Activated CD8-positive, alpha-beta T cell treated with anti-CD3 and anti-CD28 coated beads for 36 hours (primary cell): Measurements from ENCODE around the gene MRPL28. TPM values are rescaled to one million over a fixed set of nuclear protein-coding genes. Genes with fewer than 3 reads are reported as not detected.
"Not testable (repeated sequence)": the region's sequence is repeated elsewhere in the genome, so short reads cannot be mapped to it uniquely, and the experiment has no call there.

Source experiments
- ATAC-seq: fragments of 200-7000 bp; cut with Tn5 transposase; one replicate; pipeline ENCODE4 v1.10.0; 2021; ENCODE audit warnings: mild to moderate bottlenecking, moderate library complexity
- CTCF ChIA-PET: fragments of 350-600 bp; sonication (Branson Sonifier 250); formaldehyde crosslinking; loops from one replicate; lab custom pipeline; 2021; ENCODE audit warnings: antibody characterized with exemption; lab: Charles Lee
- POLR2A ChIA-PET: fragments of 350-600 bp; sonication (Branson Sonifier 250); formaldehyde crosslinking; loops from one replicate; lab custom pipeline; 2021; ENCODE audit warnings: antibody characterized with exemption; lab: Charles Lee
- DNase-seq: peaks from one replicate; pipeline ENCODE4 v3.0.0-alpha.2; 2020
- H3K27ac Mint-ChIP-seq: one replicate; pipeline ENCODE4 v1.8.0; 2021; ENCODE audit warnings: mild to moderate bottlenecking, mixed read lengths
- H3K27me3 Mint-ChIP-seq: one replicate; pipeline ENCODE4 v1.8.0; 2021; ENCODE audit warnings: mixed read lengths
- H3K36me3 Mint-ChIP-seq: one replicate; pipeline ENCODE4 v1.8.0; 2021; ENCODE audit warnings: low read depth, mixed read lengths
- H3K4me1 Mint-ChIP-seq: one replicate; pipeline ENCODE4 v1.8.0; 2021; ENCODE audit warnings: low read depth, mixed read lengths
- H3K4me3 Mint-ChIP-seq: one replicate; pipeline ENCODE4 v1.8.0; 2021; ENCODE audit warnings: mild to moderate bottlenecking, moderate library complexity, mixed read lengths
- H3K9me3 Mint-ChIP-seq: one replicate; pipeline ENCODE4 v1.8.0; 2021; ENCODE audit warnings: mixed read lengths
- CTCF ChIP-seq: fragments of 200-600 bp; IDR thresholded peaks from one replicate; pipeline ENCODE4 v1.8.0; 2022; ENCODE audit warnings: antibody characterized with exemption, mild to moderate bottlenecking
- intact Hi-C: fragments of 100-400 bp; cut with micrococcal nuclease; formaldehyde crosslinking; loops from one replicate; pipeline ENCODE4 v1.10.0; 2022
- total RNA-seq, 2 experiments: library from RNA; stranded (reverse); gene quantifications; one replicate each; pipeline ENCODE4 v1.2.3, GENCODE V29; 2021

The MRPL28 gene
- total RNA-seq, 2 experiments from 2014 or later, result 95.0 to 98.2 TPM

GRCh38 chr16:350203-350602 lies 20.1 kb downstream of the MRPL28 start:
- Mint-ChIP-seq H3K27ac (no peak overlapping the region), H3K4me1 (peaks cover 68% of the 10 kb centered on the region), H3K9me3 (no peaks in the 10 kb centered on the region), H3K4me3 (peak overlapping the region; percentile 80), H3K36me3 (peaks cover 28% of the 10 kb centered on the region), H3K27me3 (no peaks in the 10 kb centered on the region)
- ATAC-seq (no peak), DNase-seq (no peak)
- ChIA-PET CTCF (interaction anchor here (1.0 to 1.3 kb wide), 5 partner anchors 12 to 243 kb away, joined by 3 to 4 read pairs (median 3); no protein-coding TSS in a partner anchor), POLR2A (interaction anchor here (0.8 to 2.4 kb wide), 4 partner anchors 12 to 115 kb away, joined by 3 to 6 read pairs (median 4); partner anchors contain the start of gene FAM234A)
- intact Hi-C loops, result loop anchor here (10.0 kb wide), 1 partner anchor 115 kb away; the partner anchor contains the start of gene FAM234A
- TF ChIP-seq CTCF, result no peak

GRCh38 chr16:349211-349610 lies 21.1 kb downstream of the MRPL28 start:
- intact Hi-C loops, result no loop called here
- peaks cover 35% of the 10 kb centered on the region for H3K36me3 Mint-ChIP-seq
- ChIA-PET POLR2A (interaction anchor here (0.9 to 2.1 kb wide), 3 partner anchors 9 to 121 kb away, joined by 3 to 7 read pairs (median 4); partner anchors contain the start of gene FAM234A), CTCF (interaction anchor here (1.0 to 1.3 kb wide), 4 partner anchors 13 to 242 kb away, joined by 3 to 4 read pairs (median 4); no protein-coding TSS in a partner anchor)
- no peak for ATAC-seq
- peaks cover 69% of the 10 kb centered on the region for H3K4me1 Mint-ChIP-seq
- H3K4me3 Mint-ChIP-seq, result peak overlapping the region; percentile 32
- H3K9me3 Mint-ChIP-seq, result no peaks in the 10 kb centered on the region
- H3K27me3 Mint-ChIP-seq, result no peaks in the 10 kb centered on the region
- TF ChIP-seq CTCF, result no peak
- DNase-seq, result peak; percentile 44
- peak overlapping the region; percentile 45 for H3K27ac Mint-ChIP-seq

- ATAC-seq, DNase-seq, H3K27ac Mint-ChIP-seq, intact Hi-C loops, H3K4me3 Mint-ChIP-seq, H3K27me3 Mint-ChIP-seq, H3K9me3 Mint-ChIP-seq: not testable (repeated sequence)
- H3K36me3 Mint-ChIP-seq, result peaks cover 35% of the 10 kb centered on the region
- ChIA-PET POLR2A (interaction anchor here (0.9 to 2.1 kb wide), 3 partner anchors 8 to 113 kb away, joined by 3 to 7 read pairs (median 4); partner anchors contain the start of gene FAM234A), CTCF (interaction anchor here (1.2 kb wide), 1 partner anchor 211 kb away, joined by 4 read pairs; no protein-coding TSS in a partner anchor)
- peaks cover 67% of the 10 kb centered on the region for H3K4me1 Mint-ChIP-seq
These were observed 21.8 kb downstream of the MRPL28 start for GRCh38 chr16:348495-348894.

- POLR2A ChIA-PET, result interaction anchor here (1.0 kb wide), 1 partner anchor 132 kb away, joined by 3 read pairs; no protein-coding TSS in a partner anchor
These were observed 23.1 kb downstream of the MRPL28 start for GRCh38 chr16:347203-347602.

GRCh38 chr16:346587-346986 lies 23.8 kb downstream of the MRPL28 start:
- H3K4me1 Mint-ChIP-seq, result peaks cover 83% of the 10 kb centered on the region
- ChIA-PET CTCF (no interaction called here), POLR2A (no interaction called here)
- H3K27ac Mint-ChIP-seq, result no peak overlapping the region
- no peak for TF ChIP-seq CTCF
- H3K4me3 Mint-ChIP-seq, result no peak overlapping the region
- no peak for DNase-seq
- H3K27me3 Mint-ChIP-seq, result no peaks in the 10 kb centered on the region
- H3K9me3 Mint-ChIP-seq, result no peaks in the 10 kb centered on the region
- H3K36me3 Mint-ChIP-seq, result peaks cover 44% of the 10 kb centered on the region
- intact Hi-C loops, result no loop called here
- no peak for ATAC-seq

More at GRCh38 chr16:347203-347602, 23.1 kb downstream of the MRPL28 start:
- intact Hi-C loops, result no loop called here
- H3K27ac Mint-ChIP-seq, result no peak overlapping the region
- no peaks in the 10 kb centered on the region for H3K9me3 Mint-ChIP-seq
- TF ChIP-seq CTCF, result no peak
- ATAC-seq (no peak), DNase-seq (no peak)
- CTCF ChIA-PET, result interaction anchor here (0.6 kb wide), 1 partner anchor 154 kb away, joined by 3 read pairs; no protein-coding TSS in a partner anchor
- peaks cover 39% of the 10 kb centered on the region for H3K36me3 Mint-ChIP-seq
- no peak overlapping the region for H3K4me3 Mint-ChIP-seq
- H3K4me1 Mint-ChIP-seq, result peaks cover 77% of the 10 kb centered on the region
- no peaks in the 10 kb centered on the region for H3K27me3 Mint-ChIP-seq
